HG02588 (cell line): ENCODE measurements around the gene TMEM9.

Experiments
- ATAC-seq: cut with Tn5 transposase; IDR thresholded peaks from one replicate; pipeline ENCODE4 v1.9.1; 2021; ENCODE audit warnings: mild to moderate bottlenecking, moderate library complexity; ENCODE audit not compliant: unreplicated experiment

TMEM9 gene

GRCh38 chr1:201085902-201086735 is 68.2 kb downstream of the TMEM9 start:
- ATAC-seq: no peak
